ENCODE measurements around the gene LLCFC1. TPM values are rescaled to one million over a fixed set of nuclear protein-coding genes. Genes with fewer than 3 reads are reported as not detected.
A peak's percentile ranks its signal among the peaks of the same experiment; 100 is the strongest.

Gene LLCFC1
- not detected in 2 replicates for total RNA-seq (2021)
- Bru-seq, nascent RNA = not detected
- not detected for BruChase-seq, experiment 1, labeled RNA remaining after a 2-hour chase
- BruChase-seq, experiment 2, labeled RNA remaining after a 6-hour chase = not detected
- long read RNA-seq = 0 reads

GRCh38 chr7:142939226-142939910 is at the start of gene LLCFC1:
TSS of gene LLCFC1 (plus strand) at chr7:142939484. CDS start at chr7:142939622, 138 bp downstream.
- Histone ChIP-seq H3K9me3 (ENCODE audit: low read depth, low read length, poor library complexity, severe bottlenecking) (no peaks in the 10 kb centered on the region), H3K36me3 (ENCODE audit: insufficient read depth, low read length, poor library complexity, severe bottlenecking) (no peaks in the 10 kb centered on the region), H3K27ac (ENCODE audit: low read depth, low read length, poor library complexity, severe bottlenecking) (no peak within 1 kb of the TSS), H3K27me3 (replicated peaks; ENCODE audit: insufficient read depth, low read depth, low read length, poor library complexity) (no peaks in the 10 kb centered on the region), H3K4me1 (ENCODE audit: insufficient read depth, low read length, poor library complexity, severe bottlenecking) (no peaks in the 10 kb centered on the region), H3K4me3 (ENCODE audit: low read depth, low read length, poor library complexity, severe bottlenecking) (no peak within 1 kb of the TSS)
- DNase-seq (ENCODE audit: low spot score) = no peak
- ChIA-PET CTCF (no interaction called here), POLR2A (ENCODE audit: low non-redundant PET) (no interaction called here)
- BruUV-seq (replicated peaks) = no TSS peak
- TF ChIP-seq EZH2 (IDR thresholded peaks at IDR 0.05; ENCODE audit: borderline replicate concordance, low read depth, low read length, poor library complexity, severe bottlenecking) (no peak), CTCF (conservative IDR thresholded peaks at IDR 0.05; ENCODE audit: low read depth, low read length) (peak; percentile 43)
- intact Hi-C loops (cut with micrococcal nuclease; ENCODE audit: unreplicated experiment) = no loop called here

GRCh38 chr7:142889816-142890215 is 49.5 kb upstream of the LLCFC1 start:
- H3K9me3 ChIP-seq (ENCODE audit: low read depth, low read length, poor library complexity, severe bottlenecking) = no peaks in the 10 kb centered on the region
- no peak for TF ChIP-seq EZH2 (IDR thresholded peaks at IDR 0.05; ENCODE audit: borderline replicate concordance, low read depth, low read length, poor library complexity, severe bottlenecking)
- TF ChIP-seq CTCF (conservative IDR thresholded peaks at IDR 0.05; ENCODE audit: low read depth, low read length) = no peak
- POLR2A ChIA-PET (ENCODE audit: low non-redundant PET) = no interaction called here
- DNase-seq (ENCODE audit: low spot score) = no peak
- no peak overlapping the region for H3K27ac ChIP-seq (ENCODE audit: low read depth, low read length, poor library complexity, severe bottlenecking)
- H3K27me3 ChIP-seq (replicated peaks; ENCODE audit: insufficient read depth, low read depth, low read length, poor library complexity) = peaks cover 4% of the 10 kb centered on the region
- intact Hi-C loops (cut with micrococcal nuclease; ENCODE audit: unreplicated experiment) = no loop called here
- H3K4me1 ChIP-seq (ENCODE audit: insufficient read depth, low read length, poor library complexity, severe bottlenecking) = no peaks in the 10 kb centered on the region
- no peaks in the 10 kb centered on the region for H3K36me3 ChIP-seq (ENCODE audit: insufficient read depth, low read length, poor library complexity, severe bottlenecking)
- no peak overlapping the region for H3K4me3 ChIP-seq (ENCODE audit: low read depth, low read length, poor library complexity, severe bottlenecking)
- CTCF ChIA-PET = no interaction called here
- BruUV-seq (replicated peaks) = no TSS peak

- intact Hi-C loops (cut with micrococcal nuclease; ENCODE audit: unreplicated experiment) = no loop called here
- TF ChIP-seq EZH2 (IDR thresholded peaks at IDR 0.05; ENCODE audit: borderline replicate concordance, low read depth, low read length, poor library complexity, severe bottlenecking) (no peak), CTCF (conservative IDR thresholded peaks at IDR 0.05; ENCODE audit: low read depth, low read length) (no peak)
- Histone ChIP-seq H3K9me3 (ENCODE audit: low read depth, low read length, poor library complexity, severe bottlenecking) (no peaks in the 10 kb centered on the region), H3K36me3 (ENCODE audit: insufficient read depth, low read length, poor library complexity, severe bottlenecking) (no peaks in the 10 kb centered on the region), H3K4me1 (ENCODE audit: insufficient read depth, low read length, poor library complexity, severe bottlenecking) (no peaks in the 10 kb centered on the region), H3K27me3 (replicated peaks; ENCODE audit: insufficient read depth, low read depth, low read length, poor library complexity) (peaks cover 5% of the 10 kb centered on the region), H3K27ac (ENCODE audit: low read depth, low read length, poor library complexity, severe bottlenecking) (no peak overlapping the region), H3K4me3 (ENCODE audit: low read depth, low read length, poor library complexity, severe bottlenecking) (no peak overlapping the region)
- DNase-seq (ENCODE audit: low spot score) = no peak
- ChIA-PET POLR2A (ENCODE audit: low non-redundant PET) (no interaction called here), CTCF (no interaction called here)
- BruUV-seq (replicated peaks) = no TSS peak
Measured at GRCh38 chr7:142890874-142891485, 48.3 kb upstream of the LLCFC1 start.
